ENCODE measurements around the gene SLC27A6. TPM values are rescaled to one million over a fixed set of nuclear protein-coding genes. Genes with fewer than 3 reads are reported as not detected.
A peak's percentile ranks its signal among the peaks of the same experiment; 100 is the strongest.

The SLC27A6 gene
- total RNA-seq, 1 donor from 2014 or later, result 1.1 TPM

DNA sequence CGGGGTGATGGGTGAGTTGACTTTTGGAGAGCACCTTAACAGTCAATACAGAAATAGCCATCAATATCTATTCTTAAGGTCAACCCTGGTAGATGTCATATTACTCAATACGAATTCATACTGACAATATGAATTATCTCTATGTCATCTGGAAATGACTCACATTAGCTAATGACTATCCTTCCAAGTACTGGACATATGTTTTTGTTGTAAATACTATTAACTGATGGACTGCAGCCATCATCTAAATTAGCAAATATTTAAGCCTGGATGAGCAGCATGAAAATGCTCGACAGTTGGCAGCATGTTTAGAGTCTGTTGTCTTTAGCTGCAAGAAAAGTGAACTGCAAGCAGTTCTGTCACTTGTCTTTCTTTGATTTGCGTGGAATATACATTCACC is 109.6 kb downstream of the SLC27A6 start:
- TF ChIP-seq, protein P1, sequence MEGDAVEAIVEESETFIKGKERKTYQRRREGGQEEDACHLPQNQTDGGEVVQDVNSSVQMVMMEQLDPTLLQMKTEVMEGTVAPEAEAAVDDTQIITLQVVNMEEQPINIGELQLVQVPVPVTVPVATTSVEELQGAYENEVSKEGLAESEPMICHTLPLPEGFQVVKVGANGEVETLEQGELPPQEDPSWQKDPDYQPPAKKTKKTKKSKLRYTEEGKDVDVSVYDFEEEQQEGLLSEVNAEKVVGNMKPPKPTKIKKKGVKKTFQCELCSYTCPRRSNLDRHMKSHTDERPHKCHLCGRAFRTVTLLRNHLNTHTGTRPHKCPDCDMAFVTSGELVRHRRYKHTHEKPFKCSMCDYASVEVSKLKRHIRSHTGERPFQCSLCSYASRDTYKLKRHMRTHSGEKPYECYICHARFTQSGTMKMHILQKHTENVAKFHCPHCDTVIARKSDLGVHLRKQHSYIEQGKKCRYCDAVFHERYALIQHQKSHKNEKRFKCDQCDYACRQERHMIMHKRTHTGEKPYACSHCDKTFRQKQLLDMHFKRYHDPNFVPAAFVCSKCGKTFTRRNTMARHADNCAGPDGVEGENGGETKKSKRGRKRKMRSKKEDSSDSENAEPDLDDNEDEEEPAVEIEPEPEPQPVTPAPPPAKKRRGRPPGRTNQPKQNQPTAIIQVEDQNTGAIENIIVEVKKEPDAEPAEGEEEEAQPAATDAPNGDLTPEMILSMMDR (IDR thresholded peaks at IDR 0.05; ENCODE audit: insufficient read depth, low read length, severe bottlenecking), result no peak
- no peak overlapping the region for H3K4me3 ChIP-seq (ENCODE audit: low read depth, low read length)
- FAIRE-seq, result no peak
- no peaks in the 10 kb centered on the region for H3K36me3 ChIP-seq (ENCODE audit: control insufficient read depth, insufficient read depth, low read length)
- DNase-seq (ENCODE audit: low read depth), result peak; percentile 33
- H3K27me3 ChIP-seq (ENCODE audit: control insufficient read depth, insufficient read depth, low read length), result no peaks in the 10 kb centered on the region

- DNase-seq (ENCODE audit: low read depth), result no peak
- H3K36me3 ChIP-seq (ENCODE audit: control insufficient read depth, insufficient read depth, low read length), result no peaks in the 10 kb centered on the region
- no peak overlapping the region for H3K4me3 ChIP-seq (ENCODE audit: low read depth, low read length)
- no peak for FAIRE-seq
- H3K27me3 ChIP-seq (ENCODE audit: control insufficient read depth, insufficient read depth, low read length), result no peaks in the 10 kb centered on the region
- TF ChIP-seq, protein P1 (IDR thresholded peaks at IDR 0.05; ENCODE audit: insufficient read depth, low read length, severe bottlenecking), result no peak
Measured at GRCh38 chr5:129077433-129078075, 112.3 kb downstream of the SLC27A6 start.

DNA sequence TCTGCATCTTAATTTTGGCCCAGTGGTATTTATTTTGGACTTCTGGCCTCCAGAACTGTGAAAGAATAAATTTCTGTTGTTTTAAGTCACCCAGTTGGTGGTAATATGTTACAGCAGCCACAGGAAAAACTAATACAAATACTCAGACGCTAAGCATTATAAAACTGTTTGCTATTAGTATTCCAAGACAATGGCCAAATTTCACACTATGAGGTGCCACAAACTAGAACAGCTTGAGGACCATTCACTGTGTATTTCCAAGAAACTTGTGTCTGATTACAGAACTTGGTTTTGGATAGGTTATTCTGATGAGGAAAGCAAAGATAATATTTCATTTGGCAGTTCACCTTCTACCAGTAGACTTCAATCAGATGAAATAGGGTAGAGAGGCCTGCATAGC is 113.0 kb downstream of the SLC27A6 start:
- no peaks in the 10 kb centered on the region for H3K36me3 ChIP-seq (ENCODE audit: control insufficient read depth, insufficient read depth, low read length)
- no peak overlapping the region for H3K4me3 ChIP-seq (ENCODE audit: low read depth, low read length)
- no peak for DNase-seq (ENCODE audit: low read depth)
- TF ChIP-seq, protein P1 (IDR thresholded peaks at IDR 0.05; ENCODE audit: insufficient read depth, low read length, severe bottlenecking), result no peak
- no peaks in the 10 kb centered on the region for H3K27me3 ChIP-seq (ENCODE audit: control insufficient read depth, insufficient read depth, low read length)
- no peak for FAIRE-seq

- no peak overlapping the region for H3K4me3 ChIP-seq (ENCODE audit: low read depth, low read length)
- TF ChIP-seq, protein P1 (IDR thresholded peaks at IDR 0.05; ENCODE audit: insufficient read depth, low read length, severe bottlenecking), result no peak
- no peaks in the 10 kb centered on the region for H3K36me3 ChIP-seq (ENCODE audit: control insufficient read depth, insufficient read depth, low read length)
- DNase-seq (ENCODE audit: low read depth) (no peak), FAIRE-seq (no peak)
- H3K27me3 ChIP-seq (ENCODE audit: control insufficient read depth, insufficient read depth, low read length), result no peaks in the 10 kb centered on the region
Measured at GRCh38 chr5:129078660-129079059, 113.4 kb downstream of the SLC27A6 start.

- no peak overlapping the region for H3K4me3 ChIP-seq (ENCODE audit: low read depth, low read length)
- no peak for FAIRE-seq
- H3K36me3 ChIP-seq (ENCODE audit: control insufficient read depth, insufficient read depth, low read length), result no peaks in the 10 kb centered on the region
- H3K27me3 ChIP-seq (ENCODE audit: control insufficient read depth, insufficient read depth, low read length), result no peaks in the 10 kb centered on the region
- TF ChIP-seq, protein P1 (IDR thresholded peaks at IDR 0.05; ENCODE audit: insufficient read depth, low read length, severe bottlenecking), result no peak
- no peak for DNase-seq (ENCODE audit: low read depth)
Measured at GRCh38 chr5:129079496-129079895, 114.2 kb downstream of the SLC27A6 start.

GRCh38 chr5:129080766-129081165 is 115.5 kb downstream of the SLC27A6 start:
- Histone ChIP-seq H3K36me3 (ENCODE audit: control insufficient read depth, insufficient read depth, low read length) (no peaks in the 10 kb centered on the region), H3K27me3 (ENCODE audit: control insufficient read depth, insufficient read depth, low read length) (no peaks in the 10 kb centered on the region), H3K4me3 (ENCODE audit: low read depth, low read length) (no peak overlapping the region)
- DNase-seq (ENCODE audit: low read depth) (no peak), FAIRE-seq (no peak)
- TF ChIP-seq, protein P1 (IDR thresholded peaks at IDR 0.05; ENCODE audit: insufficient read depth, low read length, severe bottlenecking), result no peak
